Measurements from ENCODE around the gene CSNK1G2.

CSNK1G2 gene

GRCh38 chr19:1920644-1921043, 20.3 kb upstream of the CSNK1G2 start:
- no peak for DNase-seq

DNA sequence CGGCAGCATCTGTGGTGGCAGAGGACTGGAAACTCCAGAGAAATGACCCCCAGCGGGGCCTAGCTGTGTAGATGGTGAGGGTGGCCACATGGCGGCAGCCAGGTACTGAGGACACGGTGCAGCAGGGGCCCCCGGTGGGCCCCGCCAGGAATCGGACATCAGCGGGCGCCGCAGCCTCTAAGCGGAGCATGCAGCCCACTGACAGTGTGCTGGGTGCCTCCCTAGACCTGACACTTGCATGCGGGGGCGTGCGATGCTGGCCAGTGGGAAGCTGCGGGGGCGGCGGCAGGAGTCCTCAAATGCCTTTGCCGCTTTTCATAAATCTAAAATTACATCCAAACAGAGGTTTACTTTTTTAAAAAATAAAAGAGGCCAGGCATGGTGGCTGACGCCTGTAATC, 19.6 kb upstream of the CSNK1G2 start:
- no peak for DNase-seq

GRCh38 chr19:1921825-1922224, 19.1 kb upstream of the CSNK1G2 start:
- DNase-seq = no peak

DNA sequence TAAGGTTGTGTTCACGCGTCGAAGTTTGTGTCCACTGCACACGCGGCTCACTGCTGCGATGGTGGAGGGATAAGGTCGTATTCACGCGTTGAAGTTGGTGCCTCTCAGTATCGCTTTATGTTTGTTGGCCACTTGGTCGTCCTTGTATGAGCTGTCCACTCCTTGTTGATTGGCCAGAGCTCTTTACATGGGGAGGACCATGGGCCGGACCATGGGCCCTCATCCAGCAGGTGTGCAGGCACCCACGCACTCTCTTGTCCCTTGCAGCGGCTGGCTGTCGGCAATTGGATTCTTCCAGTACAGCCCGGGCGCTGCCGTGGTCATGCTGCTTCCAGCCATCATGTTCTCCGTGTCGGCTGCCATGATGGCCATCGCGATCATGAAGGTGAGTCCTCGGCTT, 18.2 kb upstream of the CSNK1G2 start:
- no peak for DNase-seq

DNA sequence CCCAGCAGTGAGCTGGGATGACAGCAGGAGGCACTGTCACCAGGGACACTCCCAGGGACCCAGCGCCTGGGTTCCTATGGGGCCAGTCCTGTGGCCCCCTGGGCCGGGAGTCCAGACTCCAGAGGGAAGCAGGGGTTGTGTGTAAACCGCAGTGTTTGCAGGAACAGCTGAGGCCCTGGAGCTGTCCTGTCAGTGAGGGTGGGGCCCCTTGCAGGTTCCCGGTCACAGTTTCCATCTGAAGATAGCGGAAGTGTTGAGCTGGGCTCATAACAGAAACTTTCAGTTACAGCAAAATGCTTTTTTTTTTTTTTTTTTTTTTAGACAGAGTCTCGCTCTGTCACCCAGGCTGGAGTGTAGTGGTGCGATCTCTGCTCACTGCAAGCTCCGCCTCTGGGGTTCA, 17.7 kb upstream of the CSNK1G2 start:
- no peak for DNase-seq

GRCh38 chr19:1924320-1924961, 16.5 kb upstream of the CSNK1G2 start:
- DNase-seq = no peak

GRCh38 chr19:1925544-1925943, 15.4 kb upstream of the CSNK1G2 start:
- no peak for DNase-seq

- peak; percentile 64 for DNase-seq
These were observed 11.8 kb upstream of the CSNK1G2 start for GRCh38 chr19:1929021-1929742.

GRCh38 chr19:1931445-1931844, 9.5 kb upstream of the CSNK1G2 start:
- no peak for DNase-seq

- no peak for DNase-seq
These were observed 8.6 kb upstream of the CSNK1G2 start for GRCh38 chr19:1932395-1932794.

DNA sequence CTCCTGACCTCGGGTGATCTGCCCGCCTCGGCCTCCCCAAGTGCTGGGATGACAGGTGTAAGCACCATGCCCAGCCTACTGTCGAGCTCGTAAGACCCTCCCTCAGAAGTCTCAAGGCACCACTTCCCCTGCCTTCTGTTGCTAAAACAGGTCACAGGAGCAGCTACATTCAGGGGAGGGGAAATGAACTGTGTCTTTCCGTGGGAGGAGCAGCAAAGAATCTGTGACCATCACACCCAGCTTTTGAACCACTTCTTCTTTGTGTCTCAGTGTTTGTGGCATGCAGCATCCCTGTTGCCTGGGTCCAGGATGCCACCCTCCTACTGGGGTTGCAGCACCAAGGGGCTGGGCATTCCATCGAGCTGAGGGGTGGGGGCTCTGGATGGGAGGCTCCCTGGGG, 7.7 kb upstream of the CSNK1G2 start:
- DNase-seq = no peak

GRCh38 chr19:1933942-1934341, 7.0 kb upstream of the CSNK1G2 start:
- no peak for DNase-seq

GRCh38 chr19:1935484-1936208, 5.3 kb upstream of the CSNK1G2 start:
- peak; percentile 8 for DNase-seq

- no peak for DNase-seq
These were observed 4.5 kb upstream of the CSNK1G2 start for GRCh38 chr19:1936430-1936829.

DNA sequence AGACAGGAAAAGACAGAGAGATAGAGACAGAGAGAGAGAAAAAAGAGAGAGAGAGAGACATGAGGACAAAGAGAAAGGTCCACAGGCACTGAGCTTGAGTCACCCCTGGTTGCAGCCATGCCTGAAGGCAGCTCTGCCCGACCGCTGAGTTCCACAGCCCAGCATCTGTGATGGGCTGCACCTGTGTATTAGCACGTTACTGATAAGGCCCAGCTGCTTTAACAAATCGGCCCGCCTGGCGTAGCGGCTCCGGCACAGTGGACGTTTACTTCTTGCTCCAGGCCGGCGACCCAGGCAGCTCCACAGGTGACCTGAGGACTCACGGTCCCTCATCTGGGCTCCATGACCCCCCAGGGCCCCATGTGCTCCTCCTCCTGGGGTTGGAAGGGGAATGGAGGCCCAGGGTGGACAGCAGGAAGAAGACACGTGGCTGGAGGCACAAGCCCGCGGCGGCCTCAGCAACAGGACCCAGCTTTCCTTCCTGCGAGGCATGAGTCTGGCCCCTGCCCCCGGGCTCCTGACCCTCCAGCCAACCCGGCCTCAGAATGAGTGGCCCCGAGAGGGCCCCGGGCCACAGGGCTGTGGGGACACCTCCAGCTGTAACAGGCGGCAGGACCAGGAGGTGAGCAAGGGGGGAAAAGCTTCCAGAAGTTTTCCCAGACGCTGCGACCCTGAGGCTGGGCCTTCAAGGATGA, 3.9 kb upstream of the CSNK1G2 start:
- DNase-seq = no peak

DNA sequence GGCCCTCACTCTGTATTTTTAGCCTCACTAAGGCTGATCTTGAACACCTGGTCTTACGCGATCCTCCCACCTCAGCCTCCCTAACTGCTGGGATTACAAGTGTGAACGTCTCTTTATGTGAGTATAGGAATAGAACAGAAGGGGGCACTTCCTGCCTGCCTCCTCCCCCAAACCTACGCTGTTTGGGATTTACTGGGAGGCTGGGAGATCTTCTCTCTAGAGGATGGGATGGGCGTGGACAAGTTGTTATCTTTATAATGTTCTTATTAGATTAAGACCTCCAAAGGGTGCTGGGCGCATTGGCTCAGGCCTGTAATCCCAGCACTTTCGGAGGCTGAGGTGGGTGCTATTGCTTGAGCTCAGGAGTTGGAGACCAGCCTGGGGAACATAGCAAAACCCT, 2.9 kb upstream of the CSNK1G2 start:
- DNase-seq = no peak

DNA sequence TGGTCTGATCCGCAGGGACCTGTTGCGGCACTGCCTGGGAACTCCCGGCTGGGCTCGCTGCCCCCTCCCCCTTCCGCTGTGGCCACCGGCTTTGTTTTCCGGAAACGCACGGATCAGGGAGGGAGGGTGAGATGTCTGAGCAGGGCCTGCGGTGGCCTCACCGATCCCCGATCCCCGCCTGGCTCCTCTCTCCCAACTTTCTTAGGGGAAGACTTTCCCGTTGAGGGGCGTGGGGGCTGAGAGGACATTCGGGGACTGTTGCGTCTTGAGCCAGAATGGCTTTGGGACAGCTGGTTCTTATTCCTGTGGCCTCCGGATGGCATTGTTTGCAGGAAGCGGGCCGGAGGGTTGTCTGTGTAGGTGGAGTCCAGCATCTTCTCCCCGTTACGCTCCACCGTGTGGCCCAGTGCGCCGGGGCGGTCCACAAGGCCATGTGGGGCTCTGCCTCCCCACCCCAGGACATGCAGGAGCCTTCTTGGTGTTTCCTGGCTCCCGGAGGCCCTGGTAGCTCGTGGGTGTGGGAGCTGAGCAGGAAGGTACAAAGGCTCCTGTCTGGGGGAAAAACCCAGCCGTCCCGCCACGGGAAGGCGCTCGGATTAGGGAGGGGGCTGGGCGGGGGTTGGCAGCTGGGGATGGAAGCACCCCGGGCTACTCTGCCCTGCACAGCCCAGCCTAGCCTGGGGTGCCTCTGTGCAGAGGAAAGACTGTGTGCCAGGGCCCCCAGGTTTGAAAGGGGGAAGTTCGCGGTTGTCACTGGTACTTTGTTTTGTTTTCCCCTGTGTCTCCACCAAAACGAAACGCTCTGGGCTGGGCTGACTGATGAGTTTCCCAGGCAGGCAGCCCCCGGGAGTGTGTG, 1.3 kb downstream of the CSNK1G2 start:
- peak; percentile 53 for DNase-seq

DNA sequence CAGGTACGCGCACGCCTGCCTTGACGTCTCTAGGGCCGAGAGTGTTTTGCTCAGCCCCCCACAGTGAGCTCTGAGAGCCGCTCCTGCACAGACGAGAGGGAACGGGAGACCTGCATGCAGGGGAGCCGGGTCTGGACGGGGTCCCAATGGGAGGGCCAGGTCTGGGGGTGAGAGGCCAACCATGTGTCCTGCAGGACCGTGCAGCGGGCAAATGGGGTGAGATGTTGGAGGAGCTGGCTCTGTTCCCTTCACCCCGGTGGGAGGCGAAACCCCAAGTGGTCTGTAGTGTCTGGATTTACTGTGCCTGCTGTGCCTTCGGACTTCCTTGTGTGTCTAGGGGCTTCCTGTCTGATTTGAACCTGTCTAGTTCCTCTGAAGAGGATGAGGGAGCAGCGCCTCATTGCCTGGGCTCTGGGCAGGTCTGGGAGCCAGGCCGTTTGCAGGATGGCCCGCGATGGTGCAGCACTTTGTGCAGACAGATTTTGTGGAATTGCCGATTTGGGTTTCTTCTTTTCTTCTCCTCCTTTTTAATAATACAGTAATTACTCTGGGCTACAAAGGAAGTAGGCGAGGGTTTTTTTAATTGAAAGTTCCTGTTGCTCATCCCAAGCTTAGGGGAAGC, 2.1 kb downstream of the CSNK1G2 start:
- DNase-seq = no peak

DNA sequence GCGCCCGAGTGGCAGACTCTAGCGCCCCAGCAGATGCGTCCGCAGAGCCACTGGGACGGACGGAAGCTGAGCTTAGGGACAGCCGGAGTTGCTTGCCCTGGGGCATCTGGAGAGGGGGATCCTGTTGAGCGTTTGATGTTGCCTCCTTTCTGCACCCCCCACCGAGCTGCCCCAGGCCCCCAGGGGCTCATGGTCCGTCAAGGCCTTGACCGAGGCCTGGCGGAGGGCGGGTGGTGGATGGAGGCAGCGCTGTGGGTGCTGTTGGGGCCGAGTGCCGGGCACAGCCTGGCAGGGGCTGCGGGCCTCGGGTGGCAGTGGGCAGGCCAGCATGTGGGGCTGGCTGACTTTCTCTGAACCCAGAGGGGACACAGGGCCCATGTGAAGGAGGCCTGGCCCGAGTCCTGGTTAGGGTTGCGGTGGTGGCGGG, 2.7 kb downstream of the CSNK1G2 start:
- DNase-seq = no peak

- DNase-seq = no peak
These were observed 3.3 kb downstream of the CSNK1G2 start for GRCh38 chr19:1944088-1944915.

- no peak for DNase-seq
These were observed 4.1 kb downstream of the CSNK1G2 start for GRCh38 chr19:1944916-1945561.

Data from NCI-H146 (cell line).